Right atrium auricular region (tissue), 2 donors: ENCODE data around the gene RANGAP1. TPM values are rescaled to one million over a fixed set of nuclear protein-coding genes. Genes with fewer than 3 reads are reported as not detected.

Experiments
- DNase-seq: peaks from one replicate; pipeline ENCODE4 v3.0.0-alpha.2; 2019; ENCODE audit warnings: low spot score
- H3K27ac ChIP-seq, 2 donors: fragments of 200-600 bp; sonication (generic); 1 replicate in 1 of 2; 2 replicates in 1 of 2; pipeline ENCODE4 v1.5.1; 2016 to 2019
- H3K27me3 ChIP-seq, 2 donors: fragments of 200-600 bp; sonication (generic); one replicate each; pipeline versions ENCODE4 v1.5.1 to v1.6.0; 2017 to 2019
- H3K36me3 ChIP-seq: fragments of 200-600 bp; sonication (generic); one replicate; pipeline ENCODE4 v1.5.1; 2016
- H3K4me1 ChIP-seq, 2 donors: fragments of 200-600 bp; sonication (generic); one replicate each; pipeline versions ENCODE4 v1.5.1 to v1.6.0; 2017 to 2019
- H3K4me3 ChIP-seq, 2 donors: fragments of 200-600 bp; sonication (generic); 1 replicate in 1 of 2; 2 replicates in 1 of 2; pipeline ENCODE4 v1.5.1; 2017 to 2019; ENCODE audit warnings: mild to moderate bottlenecking in 1 of 2, moderate library complexity in 1 of 2
- H3K9me3 ChIP-seq, 2 donors: fragments of 200-600 bp; sonication (generic); one replicate each; pipeline ENCODE4 v1.5.1; 2019
- total RNA-seq, 2 donors: library from RNA; depleted of rRNA; stranded (reverse); fragments of >200 nt; gene quantifications; one replicate each; pipeline ENCODE4 v1.1.0, GENCODE V29; 2016
- TF ChIP-seq, protein P1 (sequence below), 2 donors: fragments of 200-600 bp; sonication (generic); IDR thresholded peaks; one replicate each; pipeline ENCODE4 v1.5.1; 2019; ENCODE audit warnings: antibody characterized with exemption in 2 of 2

Gene RANGAP1
- total RNA-seq, 2 donors from 2014 or later: 22.3 to 33.3 TPM

DNA sequence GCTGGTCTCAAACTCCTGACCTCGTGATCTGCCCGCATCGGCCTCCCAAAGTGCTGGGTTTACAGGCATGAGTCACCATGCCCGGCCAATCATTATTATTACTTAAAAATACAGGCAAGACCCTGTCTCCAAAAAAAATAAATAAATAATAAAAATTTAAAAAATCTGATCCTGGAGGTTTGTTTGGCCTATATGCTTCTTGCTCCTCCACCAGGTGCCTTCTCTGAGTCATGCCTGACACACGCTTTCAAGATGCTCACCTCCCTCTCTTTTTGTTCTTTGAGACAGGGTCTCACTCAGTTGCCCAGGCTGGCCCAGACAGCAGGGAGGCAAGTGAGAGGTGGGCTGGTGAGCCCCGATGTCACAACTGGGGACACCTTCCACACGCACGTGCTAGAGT lies 28.8 kb upstream of the RANGAP1 start:
- TF ChIP-seq, protein P1, sequence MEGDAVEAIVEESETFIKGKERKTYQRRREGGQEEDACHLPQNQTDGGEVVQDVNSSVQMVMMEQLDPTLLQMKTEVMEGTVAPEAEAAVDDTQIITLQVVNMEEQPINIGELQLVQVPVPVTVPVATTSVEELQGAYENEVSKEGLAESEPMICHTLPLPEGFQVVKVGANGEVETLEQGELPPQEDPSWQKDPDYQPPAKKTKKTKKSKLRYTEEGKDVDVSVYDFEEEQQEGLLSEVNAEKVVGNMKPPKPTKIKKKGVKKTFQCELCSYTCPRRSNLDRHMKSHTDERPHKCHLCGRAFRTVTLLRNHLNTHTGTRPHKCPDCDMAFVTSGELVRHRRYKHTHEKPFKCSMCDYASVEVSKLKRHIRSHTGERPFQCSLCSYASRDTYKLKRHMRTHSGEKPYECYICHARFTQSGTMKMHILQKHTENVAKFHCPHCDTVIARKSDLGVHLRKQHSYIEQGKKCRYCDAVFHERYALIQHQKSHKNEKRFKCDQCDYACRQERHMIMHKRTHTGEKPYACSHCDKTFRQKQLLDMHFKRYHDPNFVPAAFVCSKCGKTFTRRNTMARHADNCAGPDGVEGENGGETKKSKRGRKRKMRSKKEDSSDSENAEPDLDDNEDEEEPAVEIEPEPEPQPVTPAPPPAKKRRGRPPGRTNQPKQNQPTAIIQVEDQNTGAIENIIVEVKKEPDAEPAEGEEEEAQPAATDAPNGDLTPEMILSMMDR (IDR thresholded peaks at IDR 0.05): no peak
- Histone ChIP-seq H3K4me1 (no peaks in the 10 kb centered on the region), H3K27me3 (no peaks in the 10 kb centered on the region), H3K36me3 (no peaks in the 10 kb centered on the region), H3K4me3 (no peak overlapping the region), H3K9me3 (no peaks in the 10 kb centered on the region), H3K27ac (no peak overlapping the region)
- DNase-seq: no peak

DNA sequence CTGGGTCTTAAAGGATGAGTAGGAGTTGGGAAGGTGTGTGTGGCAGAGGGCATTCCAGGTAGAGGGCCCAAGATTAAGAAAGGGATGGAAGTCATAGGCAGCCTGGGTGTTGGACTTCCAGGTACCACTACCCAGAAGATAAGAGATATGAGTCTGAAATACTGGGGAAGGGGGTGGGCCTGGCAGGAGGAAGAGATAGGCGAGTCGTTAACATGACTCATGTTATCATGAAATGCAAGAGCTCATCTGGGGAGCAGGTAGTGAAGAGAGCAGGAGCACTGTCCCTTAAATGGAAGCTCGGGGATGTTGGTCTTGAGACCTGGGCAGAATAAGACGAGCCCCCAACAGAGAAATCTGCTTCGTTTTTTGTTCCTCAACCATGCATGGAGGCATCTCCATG lies 25.5 kb upstream of the RANGAP1 start:
- Histone ChIP-seq H3K9me3 (no peaks in the 10 kb centered on the region), H3K27ac (no peak overlapping the region), H3K4me1 (peaks cover 0 to 13% of the 10 kb centered on the region in 2 donors), H3K27me3 (no peaks in the 10 kb centered on the region), H3K36me3 (no peaks in the 10 kb centered on the region), H3K4me3 (no peak overlapping the region)
- DNase-seq: no peak
- TF ChIP-seq, protein P1 (IDR thresholded peaks at IDR 0.05): no peak

DNA sequence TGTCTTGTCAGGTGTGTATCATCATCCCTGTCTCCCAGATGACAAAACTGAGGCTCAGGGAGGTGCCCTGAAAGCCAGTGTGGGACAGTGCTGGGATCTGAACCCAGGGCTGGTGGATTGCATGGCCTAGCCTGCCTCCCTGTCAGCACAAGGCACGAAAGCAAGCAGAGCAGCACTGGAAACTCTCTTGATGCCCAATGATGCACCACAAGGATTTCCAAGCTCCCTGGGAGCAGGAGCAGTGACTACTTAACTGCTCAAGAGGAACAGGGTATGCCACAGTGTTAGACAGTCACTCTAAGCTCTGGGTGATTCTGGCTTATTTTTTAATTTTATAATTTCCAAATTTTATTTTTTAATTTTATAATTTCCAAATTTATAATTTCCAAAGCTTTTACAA lies 24.3 kb upstream of the RANGAP1 start:
- Histone ChIP-seq H3K27me3 (no peaks in the 10 kb centered on the region), H3K36me3 (no peaks in the 10 kb centered on the region), H3K4me1 (peaks cover 0 to 18% of the 10 kb centered on the region in 2 donors), H3K9me3 (no peaks in the 10 kb centered on the region), H3K27ac (no peak overlapping the region), H3K4me3 (no peak overlapping the region)
- DNase-seq: no peak
- TF ChIP-seq, protein P1 (IDR thresholded peaks at IDR 0.05): no peak

DNA sequence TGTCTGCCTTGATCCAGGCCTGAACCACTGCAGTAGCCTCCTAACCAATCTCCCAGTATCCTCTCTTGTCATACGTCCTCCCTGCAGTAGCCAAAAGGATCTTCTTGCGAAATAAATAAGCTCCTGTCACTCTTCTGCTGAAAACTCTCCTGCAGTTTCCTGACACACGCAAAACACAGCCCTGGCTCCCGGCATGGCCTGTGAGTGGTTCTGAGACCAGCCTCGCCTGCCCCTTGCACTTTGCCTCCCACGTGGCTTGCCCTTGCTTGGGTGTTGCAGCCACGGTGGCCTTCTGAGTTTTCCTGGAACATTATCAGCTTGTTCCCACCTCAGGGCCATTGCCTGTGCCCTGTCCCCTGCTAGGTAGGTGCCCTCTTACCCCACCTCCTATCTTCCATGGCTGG lies 22.6 kb upstream of the RANGAP1 start:
- H3K4me3 ChIP-seq: no peak overlapping the region
- no peak overlapping the region for H3K27ac ChIP-seq
- TF ChIP-seq, protein P1 (IDR thresholded peaks at IDR 0.05): no peak
- no peak for DNase-seq
- peaks cover 0 to 19% of the 10 kb centered on the region in 2 donors for H3K4me1 ChIP-seq
- H3K27me3 ChIP-seq: no peaks in the 10 kb centered on the region
- no peaks in the 10 kb centered on the region for H3K9me3 ChIP-seq
- H3K36me3 ChIP-seq: no peaks in the 10 kb centered on the region

DNA sequence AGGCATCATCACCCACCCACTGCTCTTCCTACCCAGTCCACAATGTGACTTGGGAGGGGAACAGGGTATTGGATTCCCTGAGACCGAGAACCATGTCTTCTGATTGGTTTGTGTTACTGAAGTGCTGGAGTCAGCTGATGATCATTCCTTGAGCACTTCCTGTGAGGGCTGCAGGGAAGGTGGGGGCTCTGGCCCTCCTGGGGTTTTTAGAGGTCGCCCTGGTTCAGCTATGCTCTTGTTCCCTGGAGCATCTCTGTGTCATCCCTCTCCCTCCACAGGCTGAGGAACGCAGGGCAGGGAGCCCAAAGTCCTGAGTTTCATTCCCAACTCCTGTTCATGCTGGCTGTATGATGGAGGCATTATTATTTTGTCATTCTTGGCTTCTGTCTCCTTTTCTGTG lies 22.1 kb upstream of the RANGAP1 start:
- H3K27ac ChIP-seq: no peak overlapping the region

DNA sequence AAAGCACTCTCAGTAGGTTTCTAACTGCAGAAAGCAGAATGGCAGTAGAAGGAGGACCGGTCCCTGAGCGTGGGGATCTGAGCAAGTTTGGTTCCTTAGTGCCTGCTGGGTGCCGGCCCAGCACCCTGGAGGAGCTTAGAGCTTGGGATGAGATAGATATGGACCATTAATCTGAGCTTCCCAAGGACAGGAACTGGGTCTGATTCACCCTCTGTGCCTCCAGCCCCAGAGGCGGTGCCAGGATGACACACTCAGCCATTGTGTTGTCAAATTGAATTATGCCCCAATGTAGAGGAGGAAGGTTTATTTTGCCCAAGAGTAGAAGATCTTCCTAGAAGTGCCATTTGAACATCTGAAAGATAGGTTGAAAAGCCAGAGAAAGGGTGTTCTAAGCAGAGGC lies 19.7 kb upstream of the RANGAP1 start:
- Histone ChIP-seq H3K4me3 (no peak overlapping the region), H3K36me3 (no peaks in the 10 kb centered on the region), H3K27me3 (no peaks in the 10 kb centered on the region), H3K9me3 (no peaks in the 10 kb centered on the region), H3K4me1 (peaks cover 0 to 31% of the 10 kb centered on the region in 2 donors), H3K27ac (no peak overlapping the region)
- TF ChIP-seq, protein P1 (IDR thresholded peaks at IDR 0.05): no peak
- no peak for DNase-seq

More for the DNA sequence above, 22.1 kb upstream of the RANGAP1 start:
- DNase-seq: no peak
- Histone ChIP-seq H3K4me1 (peaks cover 0 to 19% of the 10 kb centered on the region in 2 donors), H3K4me3 (no peak overlapping the region), H3K9me3 (no peaks in the 10 kb centered on the region), H3K27me3 (no peaks in the 10 kb centered on the region), H3K36me3 (no peaks in the 10 kb centered on the region)
- TF ChIP-seq, protein P1 (IDR thresholded peaks at IDR 0.05): no peak
